T1000 (cell line): ENCODE data around the gene CNIH3.
A peak's percentile ranks its signal among the peaks of the same experiment; 100 is the strongest.

Experiments
- DNase-seq: peaks from one replicate; lab custom pipeline; 2025; ENCODE audit warnings: mixed read lengths; lab: John Stamatoyannopoulos, UW

Gene CNIH3

GRCh38 chr1:224744521-224744920 lies 128.4 kb downstream of the CNIH3 start:
- no peak for DNase-seq

DNA sequence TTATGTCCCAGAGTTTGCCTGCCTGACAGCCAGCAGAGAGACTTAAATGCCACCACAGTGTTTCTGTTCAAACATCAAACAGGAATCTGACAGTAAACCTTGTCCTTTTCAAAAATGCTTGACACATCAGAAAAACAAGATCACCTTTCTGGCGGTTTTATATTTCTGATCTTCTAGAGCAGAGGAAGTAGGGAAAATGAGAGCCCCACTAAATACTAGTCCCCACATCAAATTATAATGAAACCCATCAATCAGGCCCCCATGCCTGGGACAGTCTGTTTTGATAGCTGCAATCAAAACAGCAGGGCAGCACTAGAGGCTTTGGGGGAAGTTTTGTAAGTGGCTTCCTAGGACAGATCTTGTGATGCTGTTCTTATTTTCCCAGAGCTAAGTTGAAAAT lies 129.3 kb downstream of the CNIH3 start:
- no peak for DNase-seq

DNA sequence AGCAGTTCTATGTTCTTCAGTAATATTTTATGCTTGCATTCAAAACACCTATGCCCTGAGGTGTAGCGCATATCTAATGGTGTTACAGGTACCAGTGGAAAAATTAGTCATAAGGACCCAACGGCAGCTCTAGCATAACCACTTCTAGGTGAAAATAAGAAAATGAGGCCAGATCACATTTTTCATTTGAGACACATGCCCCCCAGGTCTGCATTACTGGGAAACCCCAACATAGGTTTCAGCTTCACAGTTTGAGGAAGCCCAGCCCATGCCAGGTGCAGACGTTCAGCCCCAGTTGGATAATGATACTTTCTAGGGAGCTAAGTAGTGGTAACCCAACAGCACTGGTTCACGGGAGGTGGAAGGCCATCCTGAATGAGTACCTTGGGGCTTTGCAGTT lies 129.8 kb downstream of the CNIH3 start:
- DNase-seq, result no peak

- peak; percentile 16 for DNase-seq
Measured at GRCh38 chr1:224747578-224747977, 131.5 kb downstream of the CNIH3 start.

DNA sequence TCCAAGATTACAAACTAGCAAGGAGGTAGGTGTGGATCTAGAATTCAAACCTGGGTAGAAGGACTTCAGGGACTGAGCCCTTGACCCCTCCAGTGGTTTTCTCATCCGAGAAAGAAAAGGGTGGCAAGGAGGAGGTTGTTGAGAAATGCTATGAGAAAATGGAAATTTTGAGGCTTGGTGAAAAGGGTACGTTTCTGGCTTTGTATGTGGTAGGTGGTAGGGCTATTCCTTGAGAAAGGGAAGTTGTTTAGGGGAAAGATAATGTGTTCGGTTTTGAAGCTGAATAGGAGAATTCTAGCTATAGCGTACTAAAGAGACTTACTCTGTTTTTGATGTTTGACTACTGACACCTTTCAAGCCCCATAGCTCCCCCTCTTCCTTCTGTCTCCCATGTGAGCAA lies 133.8 kb downstream of the CNIH3 start:
- no peak for DNase-seq

GRCh38 chr1:224751624-224752311 lies 135.7 kb downstream of the CNIH3 start:
- DNase-seq, result no peak

GRCh38 chr1:224753491-224753890 lies 137.4 kb downstream of the CNIH3 start:
- no peak for DNase-seq

DNA sequence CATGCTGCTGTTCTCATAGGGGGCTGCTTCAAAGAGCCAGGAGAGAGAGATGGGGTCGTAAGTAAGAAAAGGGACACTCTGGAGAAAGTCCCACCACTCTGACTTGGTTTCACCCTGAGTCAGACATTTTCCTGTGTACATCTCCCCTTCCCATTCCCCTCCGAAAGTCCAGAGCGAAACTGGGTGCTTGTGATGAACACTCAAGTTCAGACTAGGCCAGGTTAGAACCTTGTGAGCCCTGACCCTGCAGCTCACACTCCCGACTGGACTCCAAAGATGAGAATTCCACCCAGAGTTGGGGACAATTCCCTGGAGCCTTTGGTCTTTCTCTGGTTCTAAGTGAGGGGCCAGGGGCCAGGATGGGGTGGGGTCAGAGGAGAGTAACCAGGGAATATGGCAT lies 139.5 kb downstream of the CNIH3 start:
- no peak for DNase-seq

GRCh38 chr1:224757508-224757907 lies 141.4 kb downstream of the CNIH3 start:
- DNase-seq, result no peak

- DNase-seq, result no peak
Measured at GRCh38 chr1:224759135-224759534, 143.0 kb downstream of the CNIH3 start.

DNA sequence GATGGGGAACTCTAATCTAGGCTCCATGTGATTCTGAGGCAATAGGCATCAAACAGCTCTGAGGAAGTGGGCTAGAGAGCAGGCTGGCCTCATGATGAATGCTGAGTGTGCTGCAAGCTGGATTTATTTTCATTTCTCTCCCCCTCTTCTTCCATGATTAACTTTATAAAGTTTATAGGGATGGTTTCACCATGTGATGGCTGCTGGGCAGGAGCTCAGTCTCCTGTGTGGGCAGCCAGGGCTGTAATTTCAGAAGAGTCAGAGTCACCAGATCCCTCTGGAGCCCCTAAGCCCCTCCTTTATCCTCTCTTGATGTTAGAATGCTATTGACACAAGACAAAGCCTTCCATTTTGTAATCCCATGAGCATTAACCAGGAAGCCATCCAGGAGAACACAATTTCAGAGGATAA lies 143.6 kb downstream of the CNIH3 start:
- peak; percentile 44 for DNase-seq

GRCh38 chr1:224760163-224760562 lies 144.0 kb downstream of the CNIH3 start:
- DNase-seq, result no peak

GRCh38 chr1:224761245-224761644 lies 145.1 kb downstream of the CNIH3 start:
- DNase-seq, result no peak

GRCh38 chr1:224762046-224762445 lies 145.9 kb downstream of the CNIH3 start:
- no peak for DNase-seq

DNA sequence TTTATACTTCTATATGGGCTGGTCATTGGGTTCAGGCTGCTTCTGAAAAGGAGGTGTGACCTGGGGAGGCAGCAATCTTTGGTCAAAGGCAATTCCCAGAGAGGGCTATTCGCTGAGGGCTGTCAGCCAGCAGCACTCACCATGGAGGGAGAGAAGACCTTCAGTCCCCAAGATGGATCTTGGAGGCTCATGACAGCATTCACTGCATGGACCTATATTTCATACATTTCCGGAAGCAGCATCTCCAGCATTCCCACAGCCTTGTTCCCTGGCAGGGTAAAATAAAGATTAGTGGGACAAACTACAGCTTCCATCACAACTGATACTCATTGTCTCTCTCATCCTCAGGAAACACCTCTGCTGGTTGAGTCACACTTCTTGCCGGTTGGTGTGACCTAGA lies 146.6 kb downstream of the CNIH3 start:
- no peak for DNase-seq

DNA sequence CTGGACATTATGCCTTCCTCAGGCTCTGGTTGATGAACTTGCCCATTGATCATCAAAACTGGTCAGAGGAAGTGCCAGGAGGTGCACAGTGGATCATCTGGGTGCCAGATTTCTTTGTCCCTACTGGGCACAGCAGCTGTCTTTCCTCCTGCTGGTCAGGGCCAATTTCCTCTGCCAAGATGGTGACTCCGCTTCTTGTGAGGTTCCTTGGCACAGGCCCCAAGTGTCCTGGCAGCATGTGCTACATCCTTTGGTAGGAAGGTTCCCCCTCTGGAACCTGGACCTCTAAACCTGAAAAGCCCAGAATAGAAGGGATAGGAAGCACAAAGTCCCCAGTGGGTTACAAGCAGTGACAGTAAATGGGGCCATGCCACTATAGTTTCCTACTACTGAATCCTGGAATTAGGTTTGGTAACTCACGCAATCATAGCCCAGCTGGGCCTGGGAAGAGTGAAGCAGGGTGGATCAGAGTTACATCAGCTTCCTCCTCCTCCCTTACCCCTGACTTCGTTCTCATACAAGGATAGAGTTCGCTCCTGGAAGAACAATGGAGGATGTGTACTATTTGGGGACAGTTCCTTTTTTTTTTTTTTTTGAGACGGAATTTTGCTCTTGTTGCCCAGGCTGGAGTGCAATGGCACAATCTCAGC lies 147.1 kb downstream of the CNIH3 start:
- DNase-seq, result no peak

GRCh38 chr1:224766266-224766665 lies 150.1 kb downstream of the CNIH3 start:
- DNase-seq, result no peak

DNA sequence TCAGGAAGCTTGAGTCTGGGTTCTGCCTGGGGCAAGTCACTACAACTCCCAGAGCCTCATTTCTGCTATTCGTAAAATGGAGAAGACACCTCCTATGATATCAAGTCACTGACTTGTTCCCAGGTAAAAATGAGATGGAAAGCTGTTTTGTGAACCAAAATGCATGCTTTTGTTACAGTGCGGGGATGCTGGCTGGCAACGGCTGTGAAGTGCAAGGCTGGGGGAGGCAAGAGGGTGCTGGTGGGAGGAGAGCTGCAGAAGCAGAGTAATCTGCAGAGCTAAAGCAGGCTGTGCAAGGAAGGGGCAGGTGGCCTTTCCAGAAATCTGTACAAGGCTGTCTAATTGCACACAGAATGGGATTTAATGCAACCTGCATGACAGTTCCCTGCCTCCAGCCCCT lies 150.9 kb downstream of the CNIH3 start:
- no peak for DNase-seq

DNA sequence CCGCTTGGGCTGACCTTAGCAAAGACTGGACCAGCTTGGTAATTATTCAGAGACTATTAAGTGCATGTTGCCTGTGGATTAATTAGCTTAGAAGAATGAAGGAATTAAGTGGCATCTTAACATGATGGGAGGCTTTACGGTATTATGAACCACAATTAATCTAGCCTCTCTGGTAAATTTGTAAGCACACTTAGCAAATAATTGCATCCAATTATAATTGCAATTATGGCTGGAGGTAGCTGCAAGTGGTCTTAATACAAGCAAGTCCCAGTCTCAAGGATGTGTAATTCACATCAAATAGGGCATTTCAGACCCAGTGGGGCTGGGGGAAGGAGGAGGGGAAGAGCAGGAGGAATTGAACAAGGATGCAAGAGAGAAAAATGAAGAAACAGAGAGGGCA lies 151.6 kb downstream of the CNIH3 start:
- DNase-seq, result no peak

DNA sequence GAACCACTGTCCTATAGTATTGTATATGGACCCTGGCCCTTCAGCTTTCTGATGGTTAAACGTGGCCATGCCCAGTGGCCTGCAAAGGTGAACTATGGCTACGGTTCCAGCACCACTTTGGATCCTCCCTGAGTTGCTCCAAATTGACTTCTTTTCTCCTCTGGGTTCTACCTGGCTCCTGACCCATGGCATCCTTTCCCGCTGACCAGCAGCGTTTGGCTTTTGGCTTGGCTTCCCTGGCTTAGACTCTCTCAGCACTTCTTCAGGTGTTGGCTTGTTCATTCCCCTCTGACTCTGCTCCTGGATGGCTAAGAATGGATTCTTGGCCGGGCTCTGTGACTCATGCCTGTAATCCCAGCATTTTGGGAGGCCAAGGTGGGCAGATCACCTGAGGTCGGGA lies 152.9 kb downstream of the CNIH3 start:
- DNase-seq, result no peak

GRCh38 chr1:224769452-224770335 lies 153.6 kb downstream of the CNIH3 start:
- DNase-seq, result no peak

- no peak for DNase-seq
Measured at GRCh38 chr1:224770336-224770693, 154.2 kb downstream of the CNIH3 start.

DNA sequence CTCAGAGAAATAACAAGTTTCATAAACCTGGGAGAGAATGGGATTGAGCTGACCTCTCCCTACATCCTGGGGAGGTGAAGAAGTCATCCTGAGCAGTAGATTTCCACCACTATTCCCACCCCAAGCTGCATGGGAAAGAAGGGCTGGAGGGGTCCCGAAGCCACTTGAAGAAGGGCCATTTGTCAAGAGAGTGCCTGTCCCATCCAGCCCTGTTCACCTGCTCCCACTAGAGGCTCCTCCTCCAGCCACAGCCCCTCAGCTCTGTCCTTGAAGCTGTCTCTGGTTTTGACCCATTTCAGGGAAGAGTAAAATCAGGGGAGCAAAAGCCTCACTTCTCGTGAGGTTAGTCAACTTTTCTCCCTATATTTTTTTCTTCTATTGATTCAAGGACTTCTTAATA lies 157.5 kb downstream of the CNIH3 start:
- DNase-seq, result no peak
